NCI-H2081 (cell line): ENCODE data around the gene TEKT1.
A peak's percentile ranks its signal among the peaks of the same experiment; 100 is the strongest.
"Not testable (repeated sequence)": the region's sequence is repeated elsewhere in the genome, so short reads cannot be mapped to it uniquely, and the experiment has no call there.

Experiments
- DNase-seq, 2 experiments: peaks; one replicate each; lab custom pipeline; 2025; lab: John Stamatoyannopoulos, UW

TEKT1 gene

DNA sequence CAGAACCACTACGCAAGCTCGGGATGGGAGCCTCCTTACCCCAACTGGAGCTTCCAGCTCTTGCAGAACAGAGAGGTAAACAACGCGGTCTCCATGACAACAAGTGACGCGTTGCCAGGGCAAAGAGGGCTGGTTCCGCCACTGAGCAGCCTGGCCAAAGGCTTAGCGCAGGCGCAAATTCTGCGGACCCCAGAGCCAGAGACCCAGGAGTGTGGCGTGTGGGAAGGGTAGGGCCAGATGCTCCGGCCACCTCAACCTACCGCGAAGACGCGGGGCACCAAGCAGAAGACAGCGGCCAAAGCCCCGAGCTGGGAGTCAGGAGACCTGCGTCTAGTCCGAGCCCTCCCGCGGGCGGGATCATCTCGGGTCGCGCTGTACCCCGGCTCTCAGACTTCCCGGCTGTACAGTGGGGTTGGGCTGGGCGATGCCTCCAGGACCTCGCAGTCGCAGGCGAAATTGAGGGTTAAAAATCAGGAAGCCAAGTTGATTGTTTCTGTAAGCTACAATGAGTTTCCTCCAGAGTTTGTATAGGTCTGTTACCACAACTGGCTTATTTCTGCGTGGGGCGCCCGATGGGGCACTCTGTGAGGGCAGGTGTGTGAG lies at the start of gene TEKT1:
Gene TEKT1, minus strand, starts transcription at position 69 of the 603 bp plus-strand sequence. CDS start 1,353 bp downstream, outside the sequence.
- DNase-seq = no peak

DNA sequence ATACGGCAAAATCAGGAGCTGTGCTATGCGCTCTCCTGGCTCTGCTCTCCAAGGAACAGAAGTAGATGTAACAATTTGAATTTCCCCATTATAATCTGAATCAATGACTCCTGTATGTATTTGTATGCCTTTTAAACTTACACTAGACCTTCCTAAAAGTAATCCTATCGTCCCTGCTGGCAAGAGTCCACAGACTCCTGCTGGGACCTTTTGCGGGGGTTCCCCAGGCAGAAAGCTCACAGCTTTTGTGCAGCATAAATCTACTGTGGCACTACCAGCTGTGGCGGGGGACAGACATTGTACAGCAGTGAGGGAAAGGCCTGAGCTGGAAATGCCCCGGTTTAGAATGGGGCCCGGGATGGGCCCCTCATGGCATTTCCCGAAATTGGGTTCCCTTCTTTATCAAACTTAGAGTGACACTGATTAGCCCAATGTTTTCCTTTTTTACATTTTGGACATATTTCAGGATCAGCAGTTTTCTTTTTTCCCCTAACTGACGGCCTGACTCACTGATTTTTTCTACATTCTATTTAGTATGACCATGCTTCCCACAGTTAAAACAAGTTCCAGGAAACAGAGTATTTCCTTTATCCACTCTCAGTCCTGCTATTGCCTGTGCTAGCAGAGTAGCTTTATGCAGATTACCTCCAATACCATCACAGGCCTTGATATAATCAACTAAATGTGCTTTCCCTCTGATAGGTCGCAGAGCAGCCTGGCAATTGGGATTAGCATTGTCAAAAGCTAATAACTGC lies 47.9 kb upstream of the TEKT1 start:
- DNase-seq = not testable (repeated sequence)

DNA sequence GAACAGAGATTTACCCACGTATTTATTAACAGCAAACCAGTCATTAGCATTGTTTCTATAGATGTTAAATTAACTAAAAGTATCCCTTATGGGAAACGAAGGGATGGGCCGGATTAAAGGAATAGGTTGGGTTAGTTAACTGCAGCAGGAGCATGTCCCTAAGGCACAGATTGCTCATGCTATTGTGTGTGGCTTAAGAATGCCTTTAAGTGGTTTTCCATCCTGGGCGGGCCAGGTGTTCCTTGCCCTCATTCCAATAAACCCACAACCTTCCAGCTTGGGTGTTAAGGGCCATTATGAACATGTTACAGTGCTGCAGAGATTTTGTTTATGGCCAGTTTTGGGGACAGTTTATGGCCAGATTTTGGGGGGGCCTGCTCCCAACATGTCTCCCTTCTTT lies 43.7 kb upstream of the TEKT1 start:
- DNase-seq = not testable (repeated sequence)

DNA sequence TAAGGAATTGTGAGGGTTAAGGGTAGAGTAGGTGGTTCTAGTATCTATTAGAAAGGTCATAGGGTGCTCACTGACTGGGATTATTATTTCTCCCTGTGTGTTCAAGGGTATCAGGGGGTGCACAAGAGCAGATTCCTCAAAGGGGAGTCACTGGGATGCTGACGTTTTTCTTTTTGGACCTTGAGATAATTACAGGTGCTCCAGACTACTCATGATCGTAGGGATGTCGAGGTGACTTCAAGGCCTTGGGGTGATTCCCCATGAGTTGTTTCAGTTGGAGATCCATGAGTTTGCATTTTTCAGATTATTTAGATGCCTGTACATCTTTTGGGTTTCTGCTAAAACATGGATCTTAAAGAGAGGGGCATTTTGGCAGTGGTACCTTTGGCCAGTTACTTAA lies 41.4 kb upstream of the TEKT1 start:
- DNase-seq = no peak

DNA sequence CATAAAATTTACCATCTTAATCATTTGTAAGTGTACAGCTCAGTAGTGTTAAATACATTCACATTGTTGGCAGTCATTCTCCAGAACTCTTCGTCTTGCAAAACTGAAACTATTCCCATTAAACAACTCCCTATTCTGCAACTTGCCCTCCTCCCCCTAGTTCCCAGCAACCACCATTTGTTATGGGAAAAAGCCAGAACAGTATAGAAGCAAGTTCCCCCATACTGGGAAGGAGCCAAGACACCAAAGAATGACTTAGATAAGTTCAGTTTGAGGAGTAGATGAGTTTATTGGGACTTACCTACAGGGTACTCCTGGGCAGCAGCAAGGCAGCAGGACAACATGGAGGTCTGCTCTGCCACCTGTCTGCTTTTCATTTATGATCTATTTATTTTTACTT lies 39.3 kb upstream of the TEKT1 start:
- DNase-seq = no peak

DNA sequence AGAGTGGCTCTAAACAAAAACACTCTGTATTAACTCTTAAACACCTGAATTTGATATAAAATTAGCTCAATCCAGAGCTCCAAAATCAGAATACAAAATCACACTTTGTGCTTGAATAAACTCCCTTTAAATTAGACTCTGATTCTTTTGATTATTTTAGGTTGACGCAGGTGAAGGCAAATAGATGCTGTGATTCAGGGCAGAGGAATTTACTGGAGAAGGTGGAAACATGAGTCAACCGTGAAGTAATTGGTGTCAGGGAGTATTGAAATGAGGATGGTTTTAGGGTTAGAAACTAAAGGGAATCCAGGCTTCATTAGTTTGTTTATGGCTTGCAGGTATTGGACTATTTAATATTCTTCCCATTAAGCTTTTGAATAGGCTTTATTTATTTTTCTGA lies 37.1 kb upstream of the TEKT1 start:
- no peak for DNase-seq

DNA sequence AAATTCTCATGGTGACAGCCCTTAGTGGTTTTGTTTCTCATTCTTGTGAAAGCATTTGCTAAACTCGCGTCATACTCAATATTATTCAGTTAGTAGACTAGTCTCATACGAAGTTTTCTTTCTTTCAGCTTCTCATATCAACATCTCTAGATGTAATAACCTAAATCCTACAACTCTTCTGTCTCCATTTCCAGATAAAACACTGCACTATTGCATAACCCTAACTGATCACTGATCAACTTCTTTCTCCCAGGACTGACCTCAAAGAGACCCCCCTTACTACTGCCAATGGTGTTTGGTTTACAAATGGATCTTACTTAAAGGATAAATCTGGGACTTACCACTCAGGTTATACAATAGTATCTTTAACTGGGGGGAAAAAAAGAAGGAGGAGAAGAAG lies 36.3 kb upstream of the TEKT1 start:
- no peak for DNase-seq

DNA sequence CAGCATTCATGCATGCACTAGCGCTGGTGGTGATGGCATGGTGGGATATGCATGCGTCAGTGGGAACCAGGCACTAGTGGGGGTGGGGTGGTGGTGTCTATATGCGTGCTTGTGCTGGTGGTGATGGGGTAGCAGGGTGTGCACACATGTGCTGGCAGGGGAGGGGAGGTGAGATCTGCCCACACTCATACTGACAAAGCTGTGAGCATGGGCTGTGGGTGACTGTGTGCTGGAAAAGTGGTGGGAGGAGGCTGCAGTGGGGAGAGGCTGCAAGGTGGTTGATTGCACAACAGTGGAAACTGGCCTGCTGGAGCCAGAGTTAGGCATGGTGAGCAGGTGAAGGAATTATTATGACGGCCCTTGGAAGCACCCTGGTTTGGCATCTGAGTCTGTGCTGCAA lies 31.3 kb upstream of the TEKT1 start:
- DNase-seq = no peak

DNA sequence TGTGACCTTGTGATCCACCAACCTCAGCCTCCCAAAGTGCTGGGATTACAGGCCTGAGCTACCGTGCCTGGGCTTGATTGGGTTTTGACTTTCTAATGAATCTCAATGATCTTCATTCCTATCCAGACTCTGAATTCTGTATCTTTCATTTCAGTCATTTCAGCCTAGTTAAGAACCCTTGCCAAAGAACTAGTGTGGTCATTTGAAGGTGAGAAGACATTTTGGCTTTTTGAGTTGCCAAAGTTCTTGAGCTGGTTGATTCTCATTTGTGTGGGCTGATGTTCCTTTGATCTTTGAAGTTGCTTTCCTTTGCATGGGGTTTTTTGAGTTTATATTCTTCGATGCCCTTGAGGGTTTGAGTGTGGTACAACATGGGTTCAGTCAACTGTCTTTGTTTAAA lies 30.6 kb upstream of the TEKT1 start:
- DNase-seq = no peak

DNA sequence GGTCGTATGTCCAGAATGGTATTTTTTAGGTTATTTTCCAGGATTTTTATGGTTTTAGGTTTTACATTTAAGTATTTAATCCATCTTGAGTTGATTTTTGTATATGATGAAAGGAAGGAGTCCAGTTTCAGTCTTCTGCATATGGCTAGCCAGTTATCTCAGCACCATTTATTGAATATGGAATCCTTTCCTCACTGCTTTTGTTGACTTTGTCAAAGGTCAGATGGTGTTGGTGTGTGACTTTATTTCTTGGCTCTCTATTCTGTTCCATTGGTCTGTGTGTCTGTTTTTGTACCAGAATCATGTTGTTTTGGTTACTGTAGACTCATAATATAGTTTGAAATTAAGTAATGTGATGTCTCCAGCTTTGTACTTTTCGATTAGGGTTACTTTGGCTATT lies 26.4 kb upstream of the TEKT1 start:
- no peak for DNase-seq

DNA sequence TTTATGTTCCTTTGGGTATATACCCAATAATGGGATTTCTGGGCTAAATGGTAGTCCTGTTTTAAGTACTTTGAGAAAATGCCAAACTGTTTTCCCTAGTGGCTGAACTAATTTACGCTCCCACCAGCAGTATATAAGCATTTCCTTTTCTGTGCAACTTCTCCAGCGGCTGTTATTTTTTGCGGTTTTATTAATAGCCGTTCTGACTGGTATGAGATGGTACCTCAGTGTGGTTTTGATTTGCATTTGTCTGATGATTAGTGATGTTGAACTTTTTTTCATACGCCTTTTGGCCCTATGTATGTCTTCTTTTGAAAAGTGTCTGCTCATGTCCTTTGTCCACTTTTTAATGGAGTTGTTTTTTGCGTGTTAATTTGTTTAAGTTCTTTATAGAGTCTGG lies 25.8 kb upstream of the TEKT1 start:
- DNase-seq = no peak

DNA sequence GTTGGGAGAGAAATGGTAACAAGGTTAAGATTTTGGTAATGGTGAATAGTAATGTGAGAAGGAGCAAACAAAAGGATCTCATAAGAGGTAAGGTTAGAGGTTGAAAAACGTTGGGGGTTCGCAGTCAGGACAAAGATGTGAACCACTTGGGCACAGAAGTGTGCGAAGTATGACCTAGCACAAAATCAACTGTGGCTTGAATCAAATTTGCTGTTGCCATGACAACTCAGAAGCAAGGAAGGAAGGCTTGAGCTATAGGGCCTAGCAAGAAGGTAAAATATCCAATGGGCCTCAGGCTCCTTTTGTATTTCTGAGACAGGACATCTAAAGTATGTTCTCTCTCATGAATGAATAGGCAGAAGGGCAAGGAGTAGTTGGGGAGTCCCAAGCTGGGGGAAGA lies 24.5 kb upstream of the TEKT1 start:
- no peak for DNase-seq

DNA sequence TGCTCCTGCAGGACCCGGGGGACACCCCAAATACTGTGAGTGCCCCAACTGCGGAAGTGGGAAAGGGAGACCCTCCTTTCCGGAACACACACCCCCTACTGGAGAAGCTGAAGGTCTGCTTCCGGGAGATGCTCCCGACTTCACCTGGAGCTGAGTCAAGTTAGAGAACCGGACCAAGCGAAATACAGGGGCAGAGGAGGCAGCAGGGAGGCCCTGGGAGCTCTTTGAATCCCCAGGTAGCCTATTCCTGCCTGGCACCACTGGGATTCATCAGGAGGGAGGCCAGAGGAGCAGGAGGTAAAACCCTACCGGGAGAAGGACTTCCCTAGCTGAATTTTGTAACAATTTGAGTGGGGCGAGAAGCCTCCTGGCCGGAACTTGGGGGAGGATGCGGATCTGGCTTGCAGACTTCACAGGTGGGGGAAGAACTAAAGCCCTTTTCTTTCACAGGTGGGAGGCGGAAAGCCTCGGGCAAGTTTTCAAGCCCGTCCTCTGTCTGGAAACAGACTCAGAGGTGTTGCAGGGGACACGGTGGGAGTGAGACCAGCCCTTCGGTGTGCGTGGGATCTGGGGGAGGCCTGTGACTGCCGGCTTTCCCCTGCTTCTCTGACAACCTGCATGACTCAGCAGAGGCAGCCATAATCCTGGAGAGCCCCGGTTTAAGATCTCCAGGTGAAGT lies 22.4 kb upstream of the TEKT1 start:
- DNase-seq = no peak

DNA sequence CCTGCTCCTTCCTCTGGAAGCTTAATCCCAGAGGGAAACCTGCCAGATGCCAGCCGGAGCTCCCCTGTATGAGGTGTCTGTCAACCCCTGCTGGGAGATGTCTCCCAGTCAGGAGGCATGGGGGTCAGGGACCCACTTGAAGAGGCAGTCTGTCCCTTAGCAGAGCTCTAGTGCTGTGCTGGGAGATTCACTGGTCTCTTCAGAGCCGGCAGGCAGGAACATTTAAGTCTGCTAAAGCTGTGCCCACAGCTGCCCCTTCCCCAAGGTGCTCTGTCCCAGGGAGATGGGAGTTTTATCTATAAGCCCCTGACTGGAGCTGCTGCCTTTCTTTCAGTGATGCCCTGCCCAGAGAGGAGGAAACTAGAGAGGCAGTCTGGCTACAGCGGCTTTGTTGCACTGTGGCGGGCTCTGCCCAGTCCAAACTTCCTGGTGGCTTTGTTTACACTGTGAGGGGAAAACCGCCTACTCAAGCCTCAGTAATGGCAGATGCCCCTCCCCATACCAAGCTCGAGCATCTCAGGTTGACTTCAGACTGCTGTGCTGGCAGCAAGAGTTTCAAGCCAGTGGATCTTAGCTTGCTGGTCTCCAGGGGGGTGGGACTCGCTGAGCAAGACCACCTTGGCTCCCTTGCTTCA lies 17.1 kb upstream of the TEKT1 start:
- DNase-seq = not testable (repeated sequence)

DNA sequence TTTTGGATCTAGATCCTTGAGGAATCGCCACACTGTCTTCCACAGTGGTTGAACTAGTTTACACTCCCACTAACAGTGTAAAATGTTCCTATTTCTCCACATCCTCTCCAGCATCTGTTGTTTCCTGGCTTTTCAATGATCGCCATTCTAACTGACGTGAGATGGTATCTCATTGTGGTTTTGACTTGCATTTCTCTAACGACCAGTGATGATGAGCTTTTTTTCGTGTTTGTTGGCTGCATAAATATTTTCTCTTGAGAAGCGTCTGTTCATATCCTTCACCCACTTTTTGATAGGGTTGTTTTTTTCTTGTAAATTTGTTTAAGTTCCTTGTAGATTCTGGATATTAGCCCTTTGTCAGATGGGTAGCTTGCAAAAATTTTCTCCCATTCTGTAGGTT lies 14.6 kb upstream of the TEKT1 start:
- DNase-seq = not testable (repeated sequence)

DNA sequence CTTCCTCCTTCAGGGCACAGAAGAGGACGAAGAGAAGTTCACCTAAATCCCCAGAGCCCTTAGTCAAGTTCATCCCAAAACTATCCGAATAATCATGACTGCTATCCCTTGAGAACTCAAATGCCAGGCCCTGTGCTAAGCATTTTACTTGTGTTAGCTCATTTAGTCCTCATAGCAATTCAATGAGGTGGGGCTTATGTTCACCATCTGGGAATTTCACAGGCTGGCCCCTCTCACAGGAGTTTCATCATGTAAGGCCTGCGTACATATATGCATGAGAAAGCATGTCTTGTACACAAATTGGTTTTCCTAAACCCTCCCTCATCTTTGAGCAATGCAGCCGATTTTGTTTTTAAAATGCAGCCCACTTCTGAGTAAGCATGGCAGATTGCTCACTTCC lies 12.9 kb upstream of the TEKT1 start:
- not testable (repeated sequence) for DNase-seq

DNA sequence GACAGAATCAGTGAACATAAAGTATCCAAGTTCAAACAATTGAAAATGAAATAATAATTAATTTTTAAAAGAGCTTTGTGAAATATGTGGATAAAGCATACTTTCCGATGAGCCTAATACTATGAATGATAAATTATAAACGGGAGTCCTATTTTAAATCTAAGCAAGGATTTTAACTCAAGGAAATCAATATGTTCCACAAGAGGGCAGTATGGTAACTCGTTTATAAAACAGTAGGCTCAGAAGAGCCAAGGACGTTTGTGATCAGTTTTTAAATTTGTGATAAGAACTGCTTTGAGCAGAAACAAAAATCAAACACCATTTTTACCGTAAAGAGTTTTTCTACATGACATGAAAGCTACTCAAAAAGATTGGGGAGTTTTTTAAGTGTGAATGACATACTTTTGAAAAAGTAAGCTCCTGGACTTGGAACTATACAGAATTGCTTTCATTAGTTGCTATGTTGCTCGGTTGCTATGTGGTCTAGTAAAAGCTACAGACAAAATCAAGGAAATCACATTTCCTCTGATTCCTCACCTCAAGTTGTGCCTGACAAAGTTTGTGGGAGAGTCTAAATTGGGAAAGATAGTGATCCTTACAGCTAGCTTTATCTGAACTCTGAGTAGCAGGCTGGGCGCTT lies 11.8 kb upstream of the TEKT1 start:
- DNase-seq = peak; percentile 9 to 18

DNA sequence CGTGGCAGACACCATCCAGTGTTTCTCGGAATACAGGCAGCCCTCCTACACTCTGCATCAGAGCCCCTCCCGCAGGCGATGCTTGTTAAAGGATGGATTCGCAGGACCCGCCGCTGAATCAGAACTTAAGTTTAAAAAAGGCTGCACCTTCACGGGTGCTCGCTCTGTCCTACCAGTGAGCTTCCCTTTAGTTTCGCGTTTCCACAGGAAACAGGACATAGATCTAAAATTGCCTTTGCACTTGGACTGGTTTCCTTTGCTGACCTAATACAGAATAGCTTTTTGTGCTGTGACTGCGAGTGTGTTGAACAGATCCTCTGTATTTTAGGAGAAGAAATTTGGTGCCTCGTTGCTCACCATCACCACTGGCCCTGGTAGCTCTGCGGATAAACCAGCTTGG lies 10.2 kb upstream of the TEKT1 start:
- DNase-seq = not testable (repeated sequence)

DNA sequence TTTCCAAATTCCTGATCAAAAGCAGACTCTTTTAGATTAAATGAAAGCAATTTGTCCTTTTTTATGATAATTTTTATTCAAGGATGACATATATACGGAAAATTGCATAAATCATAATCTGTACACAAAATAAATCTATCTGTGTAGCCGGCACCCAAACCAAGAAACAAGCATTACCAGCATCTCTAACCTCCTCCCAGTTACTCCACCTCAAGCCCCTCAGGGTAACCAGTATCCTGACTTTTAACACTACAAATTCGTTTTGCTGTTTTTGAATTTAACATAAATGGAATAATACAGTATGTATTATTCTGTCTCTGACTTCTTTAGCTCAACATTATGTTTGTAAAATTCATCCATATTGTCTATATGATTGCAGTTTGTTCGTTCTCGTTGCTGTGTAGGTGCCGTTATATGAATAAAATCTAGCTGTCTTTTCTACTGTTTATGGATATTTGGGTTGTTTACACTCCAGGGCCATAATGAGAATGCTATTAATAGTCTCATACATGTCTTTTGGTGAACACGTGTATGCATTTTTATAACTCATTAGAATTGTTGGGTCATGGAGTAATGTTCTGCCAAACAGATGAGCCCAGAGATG lies 1.0 kb downstream of the TEKT1 start:
- no peak for DNase-seq

DNA sequence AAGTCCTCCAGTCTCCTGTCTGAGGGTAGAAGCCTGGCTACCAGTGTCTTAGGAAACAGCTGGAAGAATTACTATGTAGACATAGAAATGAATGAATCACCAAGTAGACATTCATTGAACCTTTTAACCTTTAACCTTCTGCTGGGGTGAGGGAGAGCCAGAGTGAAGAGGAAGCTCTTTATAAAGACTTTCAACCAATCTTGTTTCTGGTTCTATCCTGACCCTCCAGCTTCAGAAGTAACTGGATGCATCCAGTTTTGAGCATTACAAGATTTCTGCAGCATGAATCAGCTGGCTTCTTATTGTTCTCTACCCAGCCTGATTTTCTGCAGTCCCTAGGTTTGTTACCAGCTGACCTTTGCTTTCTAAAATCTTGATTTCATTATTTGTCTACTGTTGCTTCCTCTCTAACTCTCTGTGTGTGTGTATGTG lies 8.5 kb downstream of the TEKT1 start:
- DNase-seq = no peak

DNA sequence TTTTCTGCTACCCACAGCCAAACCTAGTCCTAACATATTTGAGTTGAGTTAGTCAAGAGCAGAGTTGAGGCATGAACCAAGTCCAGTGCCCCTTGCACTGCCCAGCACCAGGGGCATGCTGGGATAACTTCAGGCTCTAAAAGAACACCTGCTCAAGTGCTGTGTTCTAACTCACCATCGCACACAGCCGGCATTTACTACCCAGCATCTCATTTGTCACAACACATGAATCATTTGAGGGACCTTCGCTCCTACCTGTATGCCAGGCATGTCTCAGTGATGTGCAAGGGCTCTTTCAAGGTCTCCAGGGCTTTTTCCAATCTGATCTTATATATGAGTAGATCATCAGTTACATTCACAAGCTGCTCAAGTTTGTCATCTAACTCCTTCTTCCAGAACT lies 12.6 kb downstream of the TEKT1 start:
- no peak for DNase-seq

DNA sequence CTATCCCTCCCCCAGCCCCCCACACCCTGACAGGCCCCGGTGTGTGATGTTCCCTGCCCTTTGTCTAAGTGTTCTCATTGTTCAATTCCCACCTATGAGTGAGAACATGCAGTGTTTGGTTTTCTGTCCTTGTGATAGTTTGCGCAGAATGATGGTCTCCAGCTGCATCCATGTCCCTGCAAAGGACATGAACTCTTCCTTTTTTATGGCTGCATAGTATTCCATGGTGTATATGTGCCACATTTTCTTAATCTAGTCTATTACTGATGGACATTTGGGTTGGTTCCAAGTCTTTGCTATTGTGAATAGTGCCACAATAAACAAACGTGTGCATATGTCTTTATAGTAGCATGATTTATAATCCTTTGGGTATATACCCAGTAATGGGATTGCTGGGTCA lies 15.2 kb downstream of the TEKT1 start:
- not testable (repeated sequence) for DNase-seq
